Aortic smooth muscle cell (primary cell): Measurements from ENCODE around the gene GAD1. TPM values are rescaled to one million over a fixed set of nuclear protein-coding genes. Genes with fewer than 3 reads are reported as not detected.

Experiments
- total RNA-seq: library from RNA; depleted of rRNA; stranded (reverse); fragments of >200 nt; gene quantifications from 2 replicates; pipeline ENCODE4 v1.2.3, GENCODE V29; 2014

GAD1 gene
- under 0.01 TPM in 1 of 2 replicates, not detected in the other for total RNA-seq

DNA sequence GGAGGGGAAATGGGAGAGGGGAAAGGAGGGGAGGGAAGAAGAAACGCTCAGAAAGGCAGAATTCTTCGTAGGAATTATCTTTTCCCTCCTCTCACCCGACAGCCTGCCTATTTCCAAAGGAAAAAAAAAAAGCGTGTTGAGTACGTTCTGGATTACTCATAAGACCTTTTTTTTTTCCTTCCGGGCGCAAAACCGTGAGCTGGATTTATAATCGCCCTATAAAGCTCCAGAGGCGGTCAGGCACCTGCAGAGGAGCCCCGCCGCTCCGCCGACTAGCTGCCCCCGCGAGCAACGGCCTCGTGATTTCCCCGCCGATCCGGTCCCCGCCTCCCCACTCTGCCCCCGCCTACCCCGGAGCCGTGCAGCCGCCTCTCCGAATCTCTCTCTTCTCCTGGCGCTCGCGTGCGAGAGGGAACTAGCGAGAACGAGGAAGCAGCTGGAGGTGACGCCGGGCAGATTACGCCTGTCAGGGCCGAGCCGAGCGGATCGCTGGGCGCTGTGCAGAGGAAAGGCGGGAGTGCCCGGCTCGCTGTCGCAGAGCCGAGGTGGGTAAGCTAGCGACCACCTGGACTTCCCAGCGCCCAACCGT is at the start of gene GAD1:
TSS of gene GAD1 (plus strand) at position 384 of the 589 bp plus-strand sequence. CDS start 1,705 bp downstream, outside the sequence.

DNA sequence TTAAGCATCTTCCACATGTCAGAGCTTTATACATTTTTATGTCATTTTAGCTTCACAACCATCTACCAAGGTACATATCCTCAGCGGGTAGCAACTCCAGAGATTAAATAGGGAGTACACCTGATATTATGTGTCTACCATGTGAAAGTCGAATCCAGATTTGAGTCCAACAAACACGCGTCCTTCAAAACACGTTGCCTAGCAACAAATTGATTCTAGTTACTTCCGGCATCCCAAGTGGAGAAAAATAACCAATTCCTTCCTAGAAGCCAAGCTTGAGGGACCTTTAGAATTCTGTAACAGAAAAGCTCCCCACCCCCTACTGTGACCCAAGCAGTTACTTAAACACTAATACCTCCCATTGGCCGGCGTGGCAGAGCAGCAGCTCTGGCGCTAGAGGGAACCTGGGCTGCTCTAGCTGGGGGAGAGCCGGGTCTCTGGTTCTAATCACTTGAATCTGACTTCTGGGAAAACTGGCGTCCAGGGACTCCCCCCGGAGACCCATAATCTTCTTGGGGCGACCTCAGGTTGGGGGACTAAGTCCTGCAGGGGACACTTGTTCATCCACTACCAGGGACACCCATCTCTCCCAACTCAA is 46.6 kb upstream of the GAD1 start, which contains the start of gene ERICH2:
TSS of gene ERICH2 (plus strand) at position 371 of the 598 bp plus-strand sequence. CDS start 304 bp downstream, outside the sequence.

Other genes with a start within 250 kb of the GAD1 start
- not detected in 2 replicates for gene SP5, start 101.5 kb upstream of the GAD1 start, total RNA-seq
- not detected in 2 replicates for gene ERICH2, start 46.5 kb upstream of the GAD1 start, total RNA-seq
- gene GORASP2, start 112.4 kb downstream of the GAD1 start, total RNA-seq = 30.3 and 34.1 TPM in 2 replicates